HG03060 (cell line): ENCODE data around the gene FOXC2.

Source experiments
- ATAC-seq: cut with Tn5 transposase; IDR thresholded peaks from one replicate; pipeline ENCODE4 v1.9.1; 2021; ENCODE audit warnings: low read depth, moderate number of reproducible peaks; ENCODE audit not compliant: unreplicated experiment

Gene FOXC2

GRCh38 chr16:86571530-86571915 lies 4.9 kb downstream of the FOXC2 start:
- ATAC-seq: no peak

DNA sequence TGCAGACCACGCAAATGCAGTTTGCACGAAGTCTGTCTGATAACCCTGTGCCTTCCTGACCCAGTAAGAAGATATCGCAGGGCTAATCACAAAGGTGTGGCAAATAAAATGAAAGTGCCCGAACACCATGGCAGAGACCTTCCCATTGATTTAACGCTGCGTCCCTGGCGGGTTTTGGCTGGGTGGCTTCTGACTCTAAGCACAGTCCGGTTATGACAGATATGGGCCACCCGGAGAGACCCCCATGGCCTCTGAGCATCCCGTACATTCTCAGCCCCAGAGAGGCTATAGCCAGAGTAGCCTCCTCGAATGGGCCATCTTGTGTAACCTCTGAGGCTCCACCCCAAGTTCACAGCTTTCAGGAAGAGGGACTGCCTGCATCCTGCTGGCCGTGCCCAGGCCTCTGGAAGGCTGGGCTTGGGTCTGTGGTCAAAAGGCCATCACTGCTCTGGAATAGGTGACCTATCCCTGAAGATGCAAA lies 5.5 kb downstream of the FOXC2 start:
- ATAC-seq: no peak

GRCh38 chr16:86572606-86573005 lies 6.0 kb downstream of the FOXC2 start:
- no peak for ATAC-seq

DNA sequence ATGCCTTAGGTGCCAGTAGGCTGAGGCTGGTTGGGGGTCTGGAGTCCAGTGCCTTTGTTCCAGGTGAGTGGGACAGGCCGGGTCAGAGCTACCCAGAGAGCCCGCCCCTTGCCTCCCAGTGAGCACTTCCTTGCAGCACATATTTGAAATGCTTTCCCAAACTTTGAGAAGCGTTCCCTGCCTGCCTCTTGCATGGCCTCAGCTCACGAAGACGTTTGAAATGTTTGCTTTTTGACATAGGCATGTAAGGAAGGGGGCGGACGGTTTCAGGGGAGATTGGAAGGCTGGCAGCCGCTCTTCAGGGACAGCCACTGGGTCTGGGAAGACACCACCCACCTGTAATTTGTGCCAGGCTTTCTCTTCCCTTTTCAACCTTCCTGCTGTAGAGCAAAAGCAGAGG lies 6.6 kb downstream of the FOXC2 start:
- ATAC-seq: no peak

DNA sequence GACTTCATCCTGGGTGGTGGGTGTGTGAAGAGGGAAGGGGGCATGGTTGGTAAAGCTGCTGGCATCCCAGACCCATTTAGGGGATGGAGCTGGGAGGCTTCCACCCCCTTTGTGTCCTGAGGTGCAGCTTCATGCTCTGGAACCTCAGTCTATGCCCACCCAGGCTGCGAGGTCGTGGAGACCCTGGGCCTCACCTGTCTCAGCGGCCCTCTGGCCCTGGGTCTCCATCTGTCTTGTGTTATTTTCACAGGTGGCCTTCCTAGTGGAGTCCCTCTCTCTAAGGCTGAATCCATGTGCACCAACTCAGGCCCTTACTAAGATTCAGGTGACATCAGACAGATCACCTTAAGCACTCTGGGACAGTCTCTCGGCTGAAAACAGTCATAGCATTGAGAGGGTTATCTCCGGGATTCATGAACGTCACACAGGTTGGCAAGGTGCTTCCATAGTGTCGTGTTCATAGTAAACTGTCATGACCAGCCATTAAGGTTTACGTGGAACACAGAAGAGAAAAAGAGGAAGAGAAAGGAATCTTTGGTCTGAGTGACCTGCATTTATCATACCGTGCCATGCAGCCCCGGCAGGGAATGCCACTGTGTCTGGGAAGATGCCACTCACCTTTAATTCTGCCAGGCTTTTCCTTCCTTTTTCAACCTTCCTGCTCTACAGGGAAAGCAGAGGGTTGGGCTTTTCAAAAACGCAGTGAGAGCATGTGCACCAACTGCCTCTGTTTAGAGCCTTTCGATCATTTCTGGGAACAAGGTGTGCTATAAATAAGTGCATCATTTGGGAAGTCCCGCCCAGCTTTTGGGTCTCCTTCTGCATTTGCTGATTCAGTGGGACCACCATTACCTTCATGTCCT lies 7.2 kb downstream of the FOXC2 start:
- no peak for ATAC-seq

DNA sequence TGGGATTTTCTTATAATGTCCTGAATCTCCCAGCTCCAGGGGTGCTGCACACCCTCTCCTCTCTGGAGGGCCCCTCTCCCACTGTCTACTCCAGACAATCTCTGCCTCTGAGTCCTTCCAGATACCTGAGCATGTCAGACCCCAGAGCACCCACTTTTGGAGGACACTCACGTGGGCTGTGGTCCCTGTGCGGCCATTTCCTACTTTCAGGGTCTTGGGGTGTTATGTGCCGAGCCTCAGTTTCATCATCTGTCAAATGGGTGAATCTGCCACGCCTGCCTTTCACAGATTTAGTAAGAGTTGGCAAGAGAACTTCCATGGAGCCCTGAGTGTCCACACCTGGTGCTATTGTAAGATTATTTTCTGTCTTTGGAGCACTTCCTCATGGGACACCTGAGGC lies 8.0 kb downstream of the FOXC2 start:
- ATAC-seq: no peak

DNA sequence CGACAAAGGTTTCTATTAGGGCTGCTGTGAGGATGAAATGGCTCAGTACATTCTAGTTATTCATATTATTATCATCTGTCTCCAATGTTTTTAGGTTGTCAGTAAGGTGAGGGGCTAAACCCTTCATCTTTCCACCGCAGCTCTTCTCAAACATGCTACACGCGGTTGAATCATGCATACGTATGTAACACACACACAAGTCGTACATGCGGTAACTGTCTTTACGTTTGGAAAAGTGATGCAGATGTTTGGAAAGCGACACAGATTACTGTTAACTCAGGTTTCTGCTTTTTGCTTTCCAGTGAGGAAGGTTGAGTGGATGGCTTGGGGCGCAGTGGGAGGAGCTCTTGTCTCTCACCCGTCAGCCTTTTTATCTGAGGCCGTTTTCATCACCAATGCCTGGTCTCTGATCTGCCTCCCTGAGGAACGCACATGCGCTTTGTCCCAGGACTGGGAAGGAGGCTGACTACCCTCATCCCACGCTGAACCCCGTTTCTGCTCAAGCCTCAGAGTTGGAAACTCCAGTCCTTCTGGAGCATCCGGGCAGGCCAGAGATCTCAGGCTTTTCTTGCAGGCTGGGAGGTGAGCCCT lies 8.6 kb downstream of the FOXC2 start:
- no peak for ATAC-seq

DNA sequence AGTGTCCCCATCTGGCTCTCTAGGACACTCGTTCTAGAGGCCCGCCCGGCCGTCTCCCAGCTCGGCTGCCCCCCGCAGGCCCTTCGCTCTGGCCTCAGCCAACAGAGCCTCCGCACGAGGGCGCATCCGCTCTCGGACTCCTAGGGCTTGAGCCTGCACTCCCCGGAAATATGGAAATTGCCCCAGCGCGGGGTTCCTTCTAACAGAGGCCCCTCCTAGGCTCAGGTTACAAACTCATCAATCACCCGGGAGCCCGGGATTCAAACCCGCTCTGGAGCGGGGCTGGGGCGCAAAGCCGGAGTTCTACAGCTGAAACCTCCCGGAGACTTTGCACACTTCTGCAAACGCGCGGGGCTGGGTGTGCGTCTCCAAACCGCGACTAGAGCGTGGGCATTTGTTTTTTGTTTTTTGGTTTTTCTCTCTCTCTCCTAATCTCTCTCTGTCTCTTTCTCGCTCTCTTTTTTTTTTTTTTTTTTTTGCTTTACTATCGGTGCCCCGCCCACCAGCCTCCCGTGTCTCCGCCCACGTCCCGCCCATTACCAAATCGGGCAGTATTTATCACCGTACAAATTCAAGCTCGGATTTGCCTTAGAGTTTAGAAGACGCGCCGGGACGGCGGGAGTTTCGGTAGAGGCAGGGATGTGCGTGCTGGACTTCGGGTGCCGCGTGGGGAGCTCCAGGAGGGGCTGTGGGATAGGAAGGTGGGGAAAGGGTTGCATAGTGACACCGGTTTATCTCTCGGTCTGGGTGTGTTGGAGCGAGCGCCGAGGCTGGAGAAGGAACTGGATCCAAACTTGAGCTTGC lies 9.3 kb downstream of the FOXC2 start:
- ATAC-seq: no peak

DNA sequence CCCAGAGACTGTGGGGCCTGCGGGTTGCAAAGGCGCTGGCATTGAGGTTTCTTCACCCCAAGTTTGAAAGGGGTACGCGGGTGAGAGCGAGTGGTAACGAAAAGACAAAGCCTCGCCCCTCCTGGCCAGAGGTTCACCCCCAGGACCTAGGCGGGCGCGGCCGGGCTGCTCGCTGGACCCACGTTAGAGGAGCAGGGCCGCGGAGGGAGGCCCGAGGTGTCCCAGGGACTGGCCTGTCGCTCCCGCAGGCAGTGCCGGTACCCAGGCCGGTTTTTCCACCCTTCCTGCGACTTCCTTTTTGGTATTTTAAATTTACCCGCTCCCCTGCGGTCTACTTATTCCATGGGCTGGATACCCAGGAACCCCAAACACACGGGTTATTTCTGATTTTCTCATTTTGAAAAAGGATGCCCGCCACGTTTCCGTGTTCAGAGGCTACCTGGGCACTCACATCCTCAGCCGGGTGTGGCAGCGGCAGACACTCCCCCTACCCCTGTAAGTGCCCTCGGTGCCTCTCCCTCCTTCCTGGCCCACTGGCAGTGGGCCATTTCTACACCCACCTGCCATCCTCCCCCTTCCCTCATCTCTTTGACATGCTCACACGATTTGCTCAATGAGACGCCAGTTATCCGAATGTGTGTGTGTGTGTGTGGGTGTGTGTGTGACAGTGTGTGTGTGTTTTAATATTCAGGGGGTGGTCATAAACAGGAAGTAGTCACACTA lies 10.1 kb downstream of the FOXC2 start:
- ATAC-seq: no peak

DNA sequence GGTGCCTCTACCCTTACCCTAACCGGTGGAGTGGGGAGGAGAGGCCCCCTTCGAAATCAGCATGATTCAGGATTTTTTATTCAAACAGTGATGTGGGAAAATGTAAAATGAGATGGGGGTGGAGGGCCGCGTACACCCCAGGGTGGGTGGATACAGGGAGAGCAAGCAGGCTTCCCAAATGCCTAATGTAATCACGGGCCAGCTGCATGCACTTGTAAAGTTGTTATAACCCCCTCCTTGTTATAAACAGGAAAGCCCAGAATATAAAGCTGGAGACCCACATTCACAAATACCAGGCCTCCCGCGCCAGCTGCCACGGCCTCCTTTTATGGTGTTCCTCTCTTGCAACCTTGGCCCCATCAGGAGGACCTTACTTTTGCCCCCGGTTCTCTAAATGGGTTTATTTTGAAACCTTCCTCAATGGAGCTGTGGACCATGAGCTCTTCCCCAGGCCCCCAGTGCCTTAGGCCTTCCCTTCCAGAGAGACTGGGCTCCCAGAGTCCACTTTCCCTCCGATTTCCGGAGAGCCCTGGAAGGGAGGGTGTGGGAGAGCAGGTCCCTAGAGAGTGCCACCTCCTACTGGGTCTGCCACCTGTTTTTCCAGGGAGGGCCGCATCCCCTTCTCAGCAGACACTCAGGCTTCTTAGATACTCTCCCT lies 10.8 kb downstream of the FOXC2 start:
- no peak for ATAC-seq

- no peak for ATAC-seq
Observed at GRCh38 chr16:86578061-86578599, 11.5 kb downstream of the FOXC2 start, which contains the start of gene FOXL1. Gene FOXL1, plus strand, starts transcription at chr16:86578549. Its CDS starts 175 bp downstream, at chr16:86578724.

- ATAC-seq: no peak
Observed at GRCh38 chr16:86578611-86579267, 12.1 kb downstream of the FOXC2 start.

DNA sequence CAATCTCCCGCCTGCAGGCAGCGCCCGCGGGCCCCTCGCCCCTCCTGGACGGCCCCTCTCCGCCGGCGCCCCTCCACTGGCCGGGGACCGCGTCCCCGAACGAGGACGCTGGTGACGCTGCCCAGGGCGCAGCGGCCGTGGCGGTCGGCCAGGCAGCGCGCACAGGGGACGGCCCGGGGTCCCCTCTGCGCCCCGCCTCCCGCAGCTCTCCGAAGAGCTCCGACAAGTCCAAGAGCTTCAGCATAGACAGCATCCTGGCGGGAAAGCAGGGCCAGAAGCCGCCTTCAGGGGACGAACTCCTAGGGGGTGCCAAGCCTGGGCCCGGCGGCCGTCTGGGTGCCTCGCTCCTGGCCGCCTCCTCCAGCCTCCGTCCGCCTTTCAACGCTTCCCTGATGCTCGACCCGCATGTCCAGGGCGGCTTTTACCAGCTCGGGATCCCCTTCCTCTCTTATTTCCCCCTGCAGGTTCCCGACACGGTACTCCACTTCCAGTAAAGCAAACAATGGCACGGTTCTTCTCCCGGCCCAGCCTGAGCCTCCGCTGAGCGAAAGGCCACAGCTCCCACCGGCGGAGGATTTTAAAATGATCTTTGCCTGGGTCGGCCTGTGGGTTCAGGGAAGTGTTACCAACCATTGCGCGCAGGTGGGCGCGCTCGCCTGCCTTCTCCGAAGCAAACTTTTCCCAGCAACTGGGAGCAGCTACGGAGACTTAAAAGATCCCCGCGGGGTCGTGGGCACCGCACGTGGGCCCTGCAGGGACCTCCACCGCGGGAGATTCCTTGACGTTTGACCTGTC lies 12.8 kb downstream of the FOXC2 start:
- no peak for ATAC-seq

DNA sequence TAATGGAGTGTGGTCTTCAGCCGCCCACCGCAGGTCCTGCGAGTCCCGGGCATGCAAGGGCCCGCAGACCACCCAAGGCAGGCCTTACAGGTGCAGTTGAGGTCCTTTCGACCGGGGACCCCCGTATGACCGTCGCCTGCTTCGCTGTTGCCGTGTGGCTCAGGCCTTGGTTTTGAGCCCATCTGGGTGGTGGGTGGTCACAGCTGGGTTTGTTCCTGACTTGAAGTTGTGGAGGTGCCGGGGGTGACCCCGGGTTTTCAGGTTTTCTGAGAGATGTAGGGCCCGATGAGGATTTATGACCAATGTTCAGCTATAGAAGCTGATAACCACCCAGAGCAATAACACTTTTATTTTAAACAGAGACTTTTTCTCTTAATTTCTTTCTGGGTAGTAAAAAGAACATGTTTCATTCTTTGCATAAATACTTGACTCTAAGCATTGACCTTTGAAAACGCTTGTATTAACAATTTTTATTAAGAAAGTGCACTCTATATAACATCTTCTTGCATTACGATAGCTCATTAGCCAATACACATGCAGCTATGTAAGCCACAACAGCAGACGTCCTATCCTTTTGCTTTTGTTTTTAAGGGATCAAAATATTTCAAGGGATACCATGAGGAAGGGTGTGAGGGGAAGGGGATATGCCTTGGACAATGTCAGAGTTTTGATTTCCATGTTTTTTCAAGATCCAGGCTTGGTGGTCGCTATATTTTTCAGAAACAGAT lies 13.6 kb downstream of the FOXC2 start:
- ATAC-seq: no peak

GRCh38 chr16:86580791-86581170 lies 14.2 kb downstream of the FOXC2 start:
- ATAC-seq: no peak

- no peak for ATAC-seq
Observed at GRCh38 chr16:86581458-86581857, 14.8 kb downstream of the FOXC2 start.

DNA sequence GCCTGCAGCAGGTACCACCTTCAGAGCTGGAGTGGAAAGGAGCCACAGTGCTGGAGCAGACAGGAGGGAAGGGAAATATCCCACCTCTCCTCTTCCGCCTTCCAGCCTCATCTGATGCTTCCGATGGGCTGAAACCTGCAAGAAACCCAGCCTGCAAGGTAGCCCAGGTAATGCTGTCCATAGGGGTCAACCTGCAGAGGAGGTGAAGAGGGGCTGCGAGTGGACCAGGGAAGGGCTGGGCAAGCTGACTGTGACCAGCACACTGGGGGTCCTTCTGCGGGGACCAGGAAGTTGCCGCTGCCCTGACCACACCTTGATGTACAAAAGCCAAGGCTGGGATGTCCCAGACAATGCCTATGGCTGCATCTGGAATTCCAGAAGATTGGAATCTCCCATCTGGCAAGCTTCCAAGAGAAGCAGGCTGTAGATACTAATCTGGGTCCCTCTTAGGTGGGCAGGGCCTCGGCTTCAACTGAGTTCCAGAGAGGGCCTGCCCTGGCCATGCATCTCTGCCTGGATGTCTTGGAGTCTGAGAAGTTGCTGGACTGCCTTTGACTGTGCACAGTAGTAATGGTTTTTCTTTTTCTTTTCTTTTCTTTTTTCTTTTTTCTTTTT lies 17.5 kb downstream of the FOXC2 start:
- ATAC-seq: no peak
